ENCODE results near the gene DNAJC27. TPM values are rescaled to one million over a fixed set of nuclear protein-coding genes. Genes with fewer than 3 reads are reported as not detected.

Gene DNAJC27
- total RNA-seq, 1 experiment from 2014 or later: 4.6 TPM

GRCh38 chr2:24915175-24915574, 56.6 kb downstream of the DNAJC27 start:
- RAD21 ChIA-PET (ENCODE audit: low non-redundant PET in 1 of 2, low total read pairs in 2 of 2, uncharacterized antibody in 2 of 2, unreplicated experiment in 2 of 2): no interaction called here
- Histone ChIP-seq H3K9me3 (ENCODE audit: control insufficient read depth in 1 of 2, insufficient read depth in 1 of 2, low read depth in 1 of 2, low read length in 2 of 2) (peaks cover 0 to 7% of the 10 kb centered on the region in 2 experiments; a peak in 1 of 4 replicates), H3K27me3 (ENCODE audit: insufficient read depth, low read length) (no peaks in the 10 kb centered on the region), H3K9ac (ENCODE audit: low read length) (no peak overlapping the region), H3K36me3 (ENCODE audit: control insufficient read depth in 1 of 2, insufficient read depth in 2 of 2, low read length in 2 of 2) (peaks cover 4 to 28% of the 10 kb centered on the region in 2 experiments; a peak in 3 of 4 replicates), H4K20me1 (ENCODE audit: insufficient read depth) (no peaks in the 10 kb centered on the region), H3K4me3 (replicated peaks in 1 of 2; ENCODE audit: low read depth in 1 of 2, low read length in 2 of 2) (no peak overlapping the region), H3K4me1 (ENCODE audit: control insufficient read depth in 1 of 2, insufficient read depth in 2 of 2, low read length in 2 of 2) (peaks cover 3 to 10% of the 10 kb centered on the region in 2 experiments; a peak in 2 of 4 replicates), H2AFZ (ENCODE audit: low read depth, low read length, poor library complexity, severe bottlenecking) (no peak overlapping the region), H3K9me2 (ENCODE audit: insufficient read depth) (no peaks in the 10 kb centered on the region), H3K27ac (ENCODE audit: low read depth, low read length) (no peak overlapping the region), H3K4me2 (ENCODE audit: low read length) (no peak overlapping the region), H3K79me2 (ENCODE audit: insufficient read depth, low read length) (peaks cover 87% of the 10 kb centered on the region)
- no TSS peak for BruUV-seq (replicated peaks)
- no peak for TF ChIP-seq SP1 (IDR thresholded peaks at IDR 0.05; ENCODE audit: low read depth)
- no peak for TF ChIP-seq ZNF274 (IDR thresholded peaks at IDR 0.05; ENCODE audit: low read depth, low read length)
- TF ChIP-seq YY1 (IDR thresholded peaks at IDR 0.05; ENCODE audit: extremely low read depth, insufficient replicate concordance, low read depth, low read length): no peak
- TF ChIP-seq POLR2A (IDR thresholded peaks at IDR 0.05; ENCODE audit: borderline replicate concordance, extremely low read depth, insufficient read depth, insufficient read length): no peak
- TF ChIP-seq FOSL1 (IDR thresholded peaks at IDR 0.05; ENCODE audit: low read depth): no peak
- TF ChIP-seq ATF3 (IDR thresholded peaks at IDR 0.05): no peak
- TF ChIP-seq ELF1 (IDR thresholded peaks at IDR 0.05; ENCODE audit: borderline replicate concordance, low read depth): no peak
- TF ChIP-seq CBX3 (IDR thresholded peaks at IDR 0.05; ENCODE audit: low read depth): no peak
- TF ChIP-seq JUND (IDR thresholded peaks at IDR 0.05): no peak
- no peak for TF ChIP-seq CTCF (IDR thresholded peaks at IDR 0.05 in 2 of 3, conservative IDR thresholded peaks at IDR 0.05 in 1 of 3; ENCODE audit: borderline replicate concordance in 1 of 3, insufficient read depth in 1 of 3, low read depth in 2 of 3, low read length in 2 of 3)
- TF ChIP-seq RAD21 (IDR thresholded peaks at IDR 0.05; ENCODE audit: low read depth): no peak
- TF ChIP-seq REST (IDR thresholded peaks at IDR 0.05; ENCODE audit: low read depth): no peak
- no peak for TF ChIP-seq ZFX (IDR thresholded peaks at IDR 0.05)
- no peak for TF ChIP-seq TCF7L2 (IDR thresholded peaks at IDR 0.05; ENCODE audit: borderline replicate concordance, extremely low read depth, insufficient read depth, insufficient read length)
- no peak for TF ChIP-seq EZH2 (IDR thresholded peaks at IDR 0.05)
- no peak for TF ChIP-seq EZH2phosphoT487 (IDR thresholded peaks at IDR 0.05; ENCODE audit: borderline replicate concordance)
- TF ChIP-seq POLR2AphosphoS5 (IDR thresholded peaks at IDR 0.05; ENCODE audit: low read depth, low read length): no peak
- TF ChIP-seq MAX (IDR thresholded peaks at IDR 0.05): no peak
- no peak for TF ChIP-seq SRF (IDR thresholded peaks at IDR 0.05; ENCODE audit: low read depth)
- DNase-seq (ENCODE audit: low read depth, low spot score): no peak
- CTCF ChIA-PET: no interaction called here
- ATAC-seq: no peak
- intact Hi-C loops (cut with micrococcal nuclease): no loop called here
- POLR2A ChIA-PET: no interaction called here

Data from HCT116 (cell line).